GM19397 (cell line): ENCODE data around the gene PPP4R3A.
"Not testable (repeated sequence)": the region's sequence is repeated elsewhere in the genome, so short reads cannot be mapped to it uniquely, and the experiment has no call there.

Experiments used
- ATAC-seq: cut with Tn5 transposase; IDR thresholded peaks from one replicate; pipeline ENCODE4 v1.9.1; 2021; ENCODE audit warnings: mild to moderate bottlenecking, moderate library complexity; ENCODE audit not compliant: unreplicated experiment

The PPP4R3A gene

GRCh38 chr14:91510171-91511042 lies at the start of gene PPP4R3A:
TSS of gene PPP4R3A (minus strand) at chr14:91510310. CDS start at chr14:91509647, 663 bp downstream.
- ATAC-seq, result peak; percentile 86

GRCh38 chr14:91555531-91555930 lies 45.4 kb upstream of the PPP4R3A start:
- no peak for ATAC-seq

- ATAC-seq, result no peak
Measured at GRCh38 chr14:91554535-91555332, 44.6 kb upstream of the PPP4R3A start.

GRCh38 chr14:91548108-91548507 lies 38.0 kb upstream of the PPP4R3A start:
- no peak for ATAC-seq

GRCh38 chr14:91545946-91546716 lies 36.0 kb upstream of the PPP4R3A start:
- ATAC-seq, result no peak

- no peak for ATAC-seq
Measured at GRCh38 chr14:91545204-91545603, 35.1 kb upstream of the PPP4R3A start.

- no peak for ATAC-seq
Measured at GRCh38 chr14:91536327-91536726, 26.2 kb upstream of the PPP4R3A start.

GRCh38 chr14:91534059-91534458 lies 23.9 kb upstream of the PPP4R3A start:
- not testable (repeated sequence) for ATAC-seq

GRCh38 chr14:91533623-91534022 lies 23.5 kb upstream of the PPP4R3A start:
- no peak for ATAC-seq

- no peak for ATAC-seq
Measured at GRCh38 chr14:91523972-91524371, 13.9 kb upstream of the PPP4R3A start.

GRCh38 chr14:91521061-91521640 lies 11.0 kb upstream of the PPP4R3A start:
- ATAC-seq, result no peak

GRCh38 chr14:91520138-91520537 lies 10.0 kb upstream of the PPP4R3A start:
- ATAC-seq, result no peak

- no peak for ATAC-seq
Measured at GRCh38 chr14:91519239-91520036, 9.3 kb upstream of the PPP4R3A start.

GRCh38 chr14:91516663-91517388 lies 6.7 kb upstream of the PPP4R3A start:
- ATAC-seq, result no peak

GRCh38 chr14:91515979-91516378 lies 5.9 kb upstream of the PPP4R3A start:
- no peak for ATAC-seq

GRCh38 chr14:91511043-91511383 lies 903 bp upstream of the PPP4R3A start:
- no peak for ATAC-seq

- ATAC-seq, result peak; percentile 26
Measured at GRCh38 chr14:91509878-91510170, 286 bp downstream of the PPP4R3A start.

- peak; percentile 17 for ATAC-seq
Measured at GRCh38 chr14:91509083-91509877, 830 bp downstream of the PPP4R3A start.

- no peak for ATAC-seq
Measured at GRCh38 chr14:91508105-91508504, 2.0 kb downstream of the PPP4R3A start.
